Measurements from ENCODE around the gene CHSY1. TPM values are rescaled to one million over a fixed set of nuclear protein-coding genes. Genes with fewer than 3 reads are reported as not detected.

The CHSY1 gene
- total RNA-seq, 2 donors from 2014 or later: 10.5 to 12.9 TPM

DNA sequence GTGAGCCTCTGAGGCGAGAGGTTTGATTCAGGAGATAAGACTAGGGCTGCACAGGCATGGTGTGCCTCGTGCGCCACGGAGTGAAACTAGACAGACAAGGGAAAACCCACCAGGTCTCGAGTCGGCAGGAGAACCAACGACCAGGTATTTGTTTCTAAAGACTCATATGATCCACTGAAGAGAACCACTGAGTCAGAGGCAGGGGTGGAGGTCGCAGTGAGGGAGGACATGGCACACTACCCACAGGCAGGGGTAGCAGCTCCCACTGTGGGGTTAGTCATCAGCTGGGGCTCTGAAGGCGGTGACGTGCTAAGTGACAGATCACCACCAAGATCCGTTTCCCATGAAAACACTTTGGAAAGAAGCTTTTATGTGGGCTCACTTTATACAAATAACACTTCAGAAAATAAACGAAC, 45.7 kb downstream of the CHSY1 start:
- Mint-ChIP-seq H3K4me1 (peaks cover 52% of the 10 kb centered on the region), H3K36me3 (ENCODE audit: low read depth) (no peaks in the 10 kb centered on the region), H3K27me3 (no peaks in the 10 kb centered on the region), H3K27ac (peak overlapping the region; percentile 95), H3K4me3 (peak overlapping the region; percentile 91)
- peak; percentile 90 for ATAC-seq
- DNase-seq: peak in 2 of 3 donors; percentile 11 to 24
- no peaks in the 10 kb centered on the region for H3K9me3 ChIP-seq (ENCODE audit: control insufficient read depth, low read length, poor library complexity, severe bottlenecking)

DNA sequence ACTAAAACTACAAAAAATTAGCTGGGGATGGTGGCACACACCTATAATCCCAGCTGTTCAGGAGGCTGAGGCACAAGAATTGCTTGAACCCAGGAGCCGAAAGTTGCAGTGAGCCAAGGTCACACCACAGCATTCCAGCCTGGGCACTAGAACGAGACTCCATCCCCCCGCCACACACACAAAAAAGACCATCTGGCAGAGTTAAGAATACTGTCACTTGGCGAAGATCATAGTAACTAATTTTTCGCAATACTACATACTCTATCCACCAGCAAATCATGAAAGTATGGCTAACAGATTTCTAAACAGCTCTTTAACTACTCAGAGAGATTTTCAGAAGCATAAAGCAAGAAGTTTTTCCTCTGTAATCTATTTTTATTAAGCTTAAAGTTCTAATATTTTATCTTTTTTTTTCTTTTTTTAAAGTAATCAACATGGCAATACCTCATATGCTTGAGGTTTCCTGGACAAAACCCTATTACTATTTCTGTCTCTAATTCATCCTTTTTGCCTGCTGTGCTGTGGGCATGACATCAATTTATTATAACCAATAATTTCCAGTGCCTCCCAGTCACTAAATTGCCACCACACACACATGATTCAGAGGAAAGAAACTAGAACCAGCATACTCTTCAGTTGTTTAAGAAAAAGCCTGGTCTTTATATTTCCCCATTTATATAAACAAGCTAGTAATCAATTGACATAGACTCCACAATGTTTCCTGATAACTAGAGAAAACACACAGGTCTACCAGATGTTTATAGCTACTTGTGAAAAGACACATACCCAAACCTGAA, 46.9 kb downstream of the CHSY1 start:
- no peak for ATAC-seq
- H3K9me3 ChIP-seq (ENCODE audit: control insufficient read depth, low read length, poor library complexity, severe bottlenecking): no peaks in the 10 kb centered on the region
- H3K4me3 Mint-ChIP-seq: peak overlapping the region; percentile 91
- DNase-seq: no peak
- no peaks in the 10 kb centered on the region for H3K36me3 Mint-ChIP-seq (ENCODE audit: low read depth)
- H3K4me1 Mint-ChIP-seq: peaks cover 55% of the 10 kb centered on the region
- peak overlapping the region; percentile 95 for H3K27ac Mint-ChIP-seq
- H3K27me3 Mint-ChIP-seq: no peaks in the 10 kb centered on the region

DNA sequence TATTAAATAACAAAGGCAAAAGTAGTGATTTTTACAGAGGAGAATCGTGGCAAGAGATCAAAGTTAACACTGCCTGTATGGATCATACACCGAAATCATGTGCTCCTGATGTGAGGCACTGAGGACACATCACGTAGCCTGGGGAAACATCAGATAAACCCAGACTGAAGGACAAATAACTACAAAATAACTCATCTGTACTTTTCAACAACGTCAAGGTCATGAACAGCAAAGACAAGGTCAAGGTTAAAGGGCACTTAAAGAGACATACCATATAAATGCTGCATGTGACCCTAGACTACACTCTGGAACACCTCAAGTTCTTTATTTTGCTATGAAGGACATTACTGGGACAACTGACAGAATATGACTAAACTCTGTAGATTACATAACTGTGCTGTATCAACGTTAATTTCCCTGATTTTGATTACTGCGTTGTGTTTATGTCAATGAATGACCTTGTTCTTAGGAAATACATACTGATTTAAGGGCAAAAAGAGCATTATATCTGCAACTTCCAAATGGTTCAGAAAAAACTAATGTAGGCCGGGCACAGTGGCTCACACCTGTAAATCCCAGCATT, 48.1 kb downstream of the CHSY1 start:
- H3K9me3 ChIP-seq (ENCODE audit: control insufficient read depth, low read length, poor library complexity, severe bottlenecking): no peaks in the 10 kb centered on the region
- peaks cover 49% of the 10 kb centered on the region for H3K4me1 Mint-ChIP-seq
- H3K27me3 Mint-ChIP-seq: no peaks in the 10 kb centered on the region
- ATAC-seq (no peak), DNase-seq (no peak)
- H3K36me3 Mint-ChIP-seq (ENCODE audit: low read depth): no peaks in the 10 kb centered on the region
- no peak overlapping the region for H3K27ac Mint-ChIP-seq
- no peak overlapping the region for H3K4me3 Mint-ChIP-seq

DNA sequence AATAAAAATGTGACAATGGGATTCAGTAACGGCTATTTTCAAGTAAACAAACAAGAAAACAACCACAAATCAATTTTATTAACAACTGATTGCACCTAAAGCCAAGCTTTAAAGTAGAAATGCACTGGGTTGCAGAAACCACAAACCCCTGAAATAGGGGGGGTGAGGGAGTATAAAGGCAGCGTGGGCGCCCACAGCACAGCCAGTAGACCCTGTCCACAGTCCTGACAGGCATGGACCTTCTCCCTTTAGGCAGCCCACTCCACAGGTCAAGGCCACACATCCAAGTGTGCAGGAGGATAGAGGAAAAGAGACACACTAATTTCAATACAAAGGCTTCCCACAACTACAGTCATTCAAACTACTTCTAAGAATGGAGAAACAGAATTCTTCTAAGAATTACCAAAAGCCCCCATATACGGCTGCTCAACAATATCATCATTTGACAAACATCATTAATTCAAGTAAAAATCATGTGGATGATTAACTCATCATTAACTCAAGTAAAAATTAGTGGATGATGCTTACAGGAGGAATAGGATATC, 48.7 kb downstream of the CHSY1 start:
- no peak for DNase-seq
- H3K4me1 Mint-ChIP-seq: peaks cover 49% of the 10 kb centered on the region
- no peaks in the 10 kb centered on the region for H3K27me3 Mint-ChIP-seq
- H3K36me3 Mint-ChIP-seq (ENCODE audit: low read depth): no peaks in the 10 kb centered on the region
- no peak overlapping the region for H3K27ac Mint-ChIP-seq
- ATAC-seq: no peak
- H3K9me3 ChIP-seq (ENCODE audit: control insufficient read depth, low read length, poor library complexity, severe bottlenecking): no peaks in the 10 kb centered on the region
- no peak overlapping the region for H3K4me3 Mint-ChIP-seq

DNA sequence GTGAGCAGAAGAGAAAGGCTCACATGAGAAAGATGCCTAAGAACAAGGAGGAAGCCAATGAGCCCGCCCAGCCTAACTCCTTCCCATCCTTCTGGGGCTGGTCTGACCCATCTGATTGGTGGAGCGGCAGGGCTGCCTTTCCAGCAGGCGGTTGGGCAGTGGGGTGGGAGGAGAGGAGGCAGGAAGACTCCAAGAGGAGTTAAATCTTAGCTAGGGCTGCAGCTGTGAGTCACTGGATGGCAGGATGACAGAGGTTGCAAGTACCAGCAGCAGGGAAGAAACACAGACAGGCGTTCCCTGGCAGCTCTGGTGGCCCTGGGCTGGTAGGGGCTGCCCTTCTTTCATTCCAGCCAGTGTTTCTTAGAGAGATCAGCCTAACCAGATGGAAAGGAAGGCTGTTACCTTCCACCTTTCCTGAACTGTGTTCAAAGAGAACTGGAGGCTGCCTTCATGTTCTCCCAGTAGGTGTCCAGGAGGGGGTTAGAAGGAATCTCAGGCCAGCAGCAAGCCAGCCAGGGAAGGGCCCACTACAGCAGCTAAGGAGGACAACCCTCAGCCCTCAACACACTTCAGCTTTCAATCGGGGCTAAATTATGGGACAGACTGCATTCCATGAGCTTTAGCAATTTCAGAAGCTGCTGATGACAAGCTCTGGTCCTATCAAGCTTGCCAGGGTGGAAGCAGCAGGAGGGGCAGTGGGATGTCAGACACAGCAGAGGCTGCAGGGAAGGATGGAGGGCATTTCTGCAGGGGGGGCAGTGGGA, 50.3 kb downstream of the CHSY1 start:
- H3K27ac Mint-ChIP-seq: no peak overlapping the region
- no peak for ATAC-seq
- H3K36me3 Mint-ChIP-seq (ENCODE audit: low read depth): no peaks in the 10 kb centered on the region
- no peaks in the 10 kb centered on the region for H3K27me3 Mint-ChIP-seq
- H3K9me3 ChIP-seq (ENCODE audit: control insufficient read depth, low read length, poor library complexity, severe bottlenecking): no peaks in the 10 kb centered on the region
- peak overlapping the region; percentile 31 for H3K4me3 Mint-ChIP-seq
- H3K4me1 Mint-ChIP-seq: peaks cover 52% of the 10 kb centered on the region
- DNase-seq: no peak

DNA sequence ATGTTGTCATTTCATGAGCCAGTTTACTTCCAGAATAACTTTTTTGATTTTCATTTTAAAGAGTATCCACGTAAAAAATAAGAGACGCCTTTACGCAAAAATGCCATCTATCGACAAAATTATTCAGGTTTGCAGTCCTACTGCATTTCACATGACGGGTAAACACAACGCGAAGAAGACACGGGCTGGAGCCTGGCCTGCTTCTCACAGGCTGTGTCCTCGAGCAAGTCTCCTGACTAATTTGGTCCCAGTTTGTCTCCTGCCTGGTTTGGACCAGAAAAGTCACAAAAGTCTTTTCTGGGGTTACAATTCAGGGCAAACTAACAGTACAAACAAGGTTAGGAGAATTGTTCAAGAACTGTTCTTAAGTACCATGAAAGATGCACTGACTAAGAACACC, 51.7 kb downstream of the CHSY1 start:
- ATAC-seq: no peak
- Mint-ChIP-seq H3K27me3 (no peaks in the 10 kb centered on the region), H3K27ac (peak overlapping the region; percentile 80), H3K4me3 (peak overlapping the region; percentile 81), H3K36me3 (ENCODE audit: low read depth) (no peaks in the 10 kb centered on the region), H3K4me1 (peaks cover 40% of the 10 kb centered on the region)
- DNase-seq: no peak
- H3K9me3 ChIP-seq (ENCODE audit: control insufficient read depth, low read length, poor library complexity, severe bottlenecking): no peaks in the 10 kb centered on the region

DNA sequence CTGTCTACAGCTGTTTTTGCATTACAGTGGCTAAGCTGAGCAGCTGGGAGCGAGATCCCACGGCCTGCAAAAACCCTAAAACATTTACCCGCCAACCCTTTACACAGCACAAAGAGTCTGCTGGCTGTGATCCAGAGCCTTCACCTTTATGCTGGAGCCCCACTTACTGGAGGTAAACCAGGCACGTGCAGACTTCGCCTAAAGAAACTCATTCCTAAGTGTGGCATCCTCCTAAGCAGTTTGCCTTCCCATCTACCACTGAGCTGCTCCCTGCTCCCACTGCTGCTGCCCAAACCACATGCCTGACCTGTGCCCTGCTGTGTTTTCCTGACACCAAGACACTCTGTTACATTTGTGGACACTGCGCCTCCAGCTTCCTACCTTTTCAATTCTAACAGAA, 53.0 kb downstream of the CHSY1 start:
- peaks cover 47% of the 10 kb centered on the region for H3K4me1 Mint-ChIP-seq
- H3K9me3 ChIP-seq (ENCODE audit: control insufficient read depth, low read length, poor library complexity, severe bottlenecking): no peaks in the 10 kb centered on the region
- ATAC-seq (no peak), DNase-seq (no peak)
- H3K27me3 Mint-ChIP-seq: no peaks in the 10 kb centered on the region
- no peaks in the 10 kb centered on the region for H3K36me3 Mint-ChIP-seq (ENCODE audit: low read depth)
- no peak overlapping the region for H3K4me3 Mint-ChIP-seq
- H3K27ac Mint-ChIP-seq: peak overlapping the region; percentile 80

DNA sequence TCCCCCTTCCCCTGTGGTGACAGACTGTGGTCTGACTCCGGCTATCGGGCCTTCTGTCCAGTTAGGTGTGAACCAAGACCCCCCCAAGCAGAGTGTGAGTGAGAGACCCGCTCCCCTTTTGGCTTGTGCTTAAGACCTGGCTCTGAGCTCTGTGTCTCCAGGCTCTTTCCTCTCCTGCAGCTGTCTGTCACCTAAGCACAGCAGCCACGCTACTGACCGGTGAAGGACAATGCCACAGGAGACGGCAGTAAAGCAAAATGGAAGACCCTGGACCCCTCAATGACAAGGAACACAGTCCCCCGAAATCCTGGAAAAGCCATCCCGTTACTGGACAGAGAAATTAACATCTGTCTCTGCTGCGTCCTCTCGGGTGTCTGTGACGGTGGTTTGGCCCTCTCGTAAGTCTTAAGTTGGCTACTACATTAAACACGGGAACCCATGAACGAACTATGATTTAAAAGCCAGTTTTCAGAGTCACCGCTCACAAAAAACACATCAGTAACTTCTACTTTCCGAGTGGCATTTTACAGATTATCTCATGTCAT, 53.7 kb downstream of the CHSY1 start:
- Mint-ChIP-seq H3K36me3 (ENCODE audit: low read depth) (no peaks in the 10 kb centered on the region), H3K4me1 (peaks cover 47% of the 10 kb centered on the region), H3K27me3 (no peaks in the 10 kb centered on the region), H3K4me3 (no peak overlapping the region), H3K27ac (no peak overlapping the region)
- ATAC-seq: no peak
- no peaks in the 10 kb centered on the region for H3K9me3 ChIP-seq (ENCODE audit: control insufficient read depth, low read length, poor library complexity, severe bottlenecking)
- no peak for DNase-seq

DNA sequence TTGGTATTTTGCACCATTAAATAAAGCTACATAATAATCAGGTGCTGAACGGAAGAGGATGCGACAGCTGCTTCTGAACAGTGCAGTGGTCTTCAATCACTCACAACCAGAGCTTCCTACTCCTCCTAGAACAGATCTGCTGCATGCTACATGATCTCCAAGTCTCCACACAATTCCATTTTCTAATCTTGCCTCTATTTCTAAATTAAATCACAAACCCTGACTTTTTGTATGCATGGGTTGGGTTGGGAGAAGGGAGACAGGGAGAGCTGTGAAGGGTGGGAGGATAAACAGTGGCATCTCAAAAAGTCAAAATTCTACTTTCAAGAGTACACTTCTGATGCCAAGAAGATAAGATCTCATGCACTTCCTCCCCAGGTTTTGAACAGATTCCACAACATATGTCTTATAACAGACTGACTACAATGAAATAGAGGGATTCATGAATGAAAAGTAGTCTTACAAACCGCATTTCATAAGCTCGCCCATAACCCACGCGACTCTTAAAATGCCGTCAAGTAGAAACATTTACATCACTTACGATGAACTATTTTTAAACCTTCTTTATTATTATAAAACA, 57.2 kb downstream of the CHSY1 start:
- DNase-seq: no peak
- Mint-ChIP-seq H3K4me1 (peaks cover 39% of the 10 kb centered on the region), H3K27ac (no peak overlapping the region), H3K4me3 (no peak overlapping the region), H3K36me3 (ENCODE audit: low read depth) (no peaks in the 10 kb centered on the region), H3K27me3 (no peaks in the 10 kb centered on the region)
- ATAC-seq: no peak
- no peaks in the 10 kb centered on the region for H3K9me3 ChIP-seq (ENCODE audit: control insufficient read depth, low read length, poor library complexity, severe bottlenecking)

DNA sequence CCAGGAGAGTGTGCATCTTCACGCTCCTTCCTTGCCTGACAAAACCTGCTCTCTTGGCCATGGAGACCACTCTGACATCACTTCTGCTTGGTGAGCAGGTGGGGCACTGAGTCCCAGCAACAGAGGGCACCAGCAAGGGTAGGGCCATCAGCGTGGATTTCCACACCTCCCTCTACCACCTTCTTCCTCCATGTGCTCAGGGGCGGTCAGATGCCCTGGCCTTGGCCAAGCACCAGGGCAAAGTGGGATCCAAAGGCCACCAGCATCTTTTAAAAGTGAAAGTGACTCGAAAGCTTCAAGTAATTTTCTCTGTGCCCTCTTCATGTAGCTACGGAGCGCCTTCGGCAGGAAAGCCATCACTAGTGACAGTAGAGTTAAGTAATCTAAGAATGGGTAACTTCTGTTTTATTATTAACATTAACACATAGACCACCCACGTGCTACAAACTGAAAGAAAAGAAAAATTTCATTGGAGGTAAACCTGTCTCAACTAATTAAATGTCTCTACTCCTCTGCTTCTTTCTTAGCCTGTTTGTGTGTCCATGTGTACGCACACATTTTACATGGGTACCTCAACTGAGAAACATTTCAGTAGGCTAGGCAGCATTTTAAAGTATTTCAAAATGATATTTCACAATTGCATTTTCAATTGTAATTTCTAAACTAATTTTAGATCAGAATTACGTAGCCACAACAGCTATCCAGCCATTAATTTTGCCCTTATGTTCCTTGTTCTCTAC, 57.9 kb downstream of the CHSY1 start:
- H3K36me3 Mint-ChIP-seq (ENCODE audit: low read depth): no peaks in the 10 kb centered on the region
- no peaks in the 10 kb centered on the region for H3K27me3 Mint-ChIP-seq
- peaks cover 42% of the 10 kb centered on the region for H3K4me1 Mint-ChIP-seq
- H3K9me3 ChIP-seq (ENCODE audit: control insufficient read depth, low read length, poor library complexity, severe bottlenecking): no peaks in the 10 kb centered on the region
- DNase-seq (no peak), ATAC-seq (no peak)
- no peak overlapping the region for H3K27ac Mint-ChIP-seq
- no peak overlapping the region for H3K4me3 Mint-ChIP-seq

DNA sequence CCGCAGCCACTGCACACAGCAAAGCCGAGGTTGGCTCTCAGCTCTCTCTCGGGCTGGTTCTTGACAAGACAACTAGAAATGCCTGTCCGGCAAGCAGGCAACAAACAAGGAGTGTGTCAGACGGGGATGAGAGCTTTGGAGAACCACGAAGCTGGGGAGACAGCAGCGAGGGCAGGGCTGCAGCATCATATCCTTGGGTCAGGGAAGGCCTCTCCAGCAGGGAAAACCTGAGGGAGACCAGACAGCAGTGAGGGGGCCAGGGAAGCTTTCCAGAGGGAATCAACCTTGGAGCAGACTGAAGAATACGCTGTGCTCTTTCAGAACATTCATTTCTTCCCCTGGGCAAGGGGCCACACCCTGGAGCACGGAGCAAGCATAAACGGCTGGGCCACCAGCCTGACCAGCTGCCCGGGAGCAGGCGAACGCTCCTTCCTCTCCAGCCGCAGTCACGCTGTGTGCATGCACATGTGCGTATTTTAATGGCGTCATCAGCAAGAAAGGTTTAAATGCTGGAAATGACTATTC, 58.7 kb downstream of the CHSY1 start:
- ATAC-seq (no peak), DNase-seq (no peak)
- H3K36me3 Mint-ChIP-seq (ENCODE audit: low read depth): no peaks in the 10 kb centered on the region
- H3K4me1 Mint-ChIP-seq: peaks cover 46% of the 10 kb centered on the region
- no peak overlapping the region for H3K27ac Mint-ChIP-seq
- no peak overlapping the region for H3K4me3 Mint-ChIP-seq
- no peaks in the 10 kb centered on the region for H3K9me3 ChIP-seq (ENCODE audit: control insufficient read depth, low read length, poor library complexity, severe bottlenecking)
- H3K27me3 Mint-ChIP-seq: no peaks in the 10 kb centered on the region

DNA sequence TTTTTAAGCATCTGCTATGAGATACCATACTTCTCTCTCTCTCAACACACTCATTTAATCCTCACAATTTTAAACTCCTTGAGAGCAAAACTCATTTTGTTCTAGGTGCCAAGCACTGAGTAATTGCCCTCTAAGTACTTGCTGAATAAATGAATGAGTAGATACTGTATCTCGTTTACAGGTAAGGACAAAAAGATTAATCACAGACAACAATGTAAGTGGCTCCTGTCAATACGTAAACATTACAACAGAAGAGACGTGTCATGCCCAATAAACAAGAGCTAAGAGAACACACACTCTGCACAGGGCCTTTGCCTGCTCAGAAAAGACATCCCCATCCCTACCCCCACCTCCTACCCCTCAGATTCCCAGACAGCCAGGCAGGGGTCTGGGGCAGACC, 59.8 kb downstream of the CHSY1 start:
- ATAC-seq: no peak
- no peaks in the 10 kb centered on the region for H3K9me3 ChIP-seq (ENCODE audit: control insufficient read depth, low read length, poor library complexity, severe bottlenecking)
- Mint-ChIP-seq H3K27ac (no peak overlapping the region), H3K4me3 (no peak overlapping the region), H3K36me3 (ENCODE audit: low read depth) (no peaks in the 10 kb centered on the region), H3K27me3 (no peaks in the 10 kb centered on the region), H3K4me1 (peaks cover 48% of the 10 kb centered on the region)
- no peak for DNase-seq

Measured in T-helper 17 cell (primary cell).